ENCODE measurements around the gene TREH. TPM values are rescaled to one million over a fixed set of nuclear protein-coding genes. Genes with fewer than 3 reads are reported as not detected.
A peak's percentile ranks its signal among the peaks of the same experiment; 100 is the strongest.

Gene TREH
- total and polyA plus RNA-seq, 2 of the 8 experiments (the other 6 are each of a cell fraction or from before 2014, with no cell fraction given): 0.03 TPM; not detected in 1

DNA sequence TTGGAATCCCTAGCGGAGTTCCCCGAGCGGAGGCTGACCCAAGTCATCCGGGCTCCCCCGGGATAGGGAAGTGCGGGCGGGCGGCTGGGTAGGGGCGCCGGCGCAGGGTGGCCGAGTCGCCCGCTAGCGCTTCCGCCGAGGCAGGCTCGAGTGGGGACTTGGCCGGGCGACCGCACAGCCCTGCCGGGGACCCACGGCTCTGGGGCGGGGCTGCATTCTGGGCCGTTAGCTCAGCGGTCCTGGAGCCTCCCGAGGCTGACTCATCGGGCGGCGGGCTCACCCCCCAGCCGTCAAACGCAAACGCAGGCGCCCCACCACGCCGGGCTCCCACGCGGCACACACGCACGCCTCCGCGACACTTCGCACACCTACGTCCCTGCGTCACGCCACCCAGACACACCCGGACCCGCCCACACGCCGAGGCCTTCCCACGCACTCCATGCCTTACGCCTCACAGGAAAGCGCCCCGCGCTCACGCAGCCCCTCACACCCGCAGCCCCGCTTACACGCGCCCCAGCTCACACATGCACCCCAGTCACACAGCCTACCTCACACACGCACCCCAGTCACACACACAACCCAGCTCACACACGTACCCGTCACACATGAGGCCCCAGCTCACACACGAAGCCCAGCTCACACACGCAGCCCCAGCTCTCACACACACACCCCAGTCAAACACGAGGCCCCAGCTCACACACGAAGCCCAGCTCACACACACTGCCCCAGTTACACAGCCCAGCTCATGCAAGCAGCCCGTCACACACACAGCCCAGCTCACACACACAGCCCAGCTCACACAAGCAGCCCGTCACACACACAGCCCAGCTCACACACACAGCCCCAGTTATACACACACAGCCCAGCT lies 70.9 kb downstream of the TREH start:
- Histone ChIP-seq H3K79me2 (ENCODE audit: control insufficient read depth in 1 of 2, insufficient read depth in 2 of 2, low read length in 2 of 2) (no peaks in the 10 kb centered on the region), H3K23ac (ENCODE audit: insufficient read length) (no peak overlapping the region), H2AFZ (ENCODE audit: low read length) (no peak overlapping the region), H2BK5ac (ENCODE audit: low read depth, low read length) (peak overlapping the region; percentile 87; the same call in 1 of the 2 replicates), H3K4me1 (replicated peaks in 1 of 4; ENCODE audit: control insufficient read depth in 3 of 4, insufficient read depth in 4 of 4, low read length in 3 of 4) (peaks cover 17 to 44% (median 22%) of the 10 kb centered on the region in 4 experiments), H4K8ac (ENCODE audit: extremely low read depth, insufficient read depth, low read length) (peak overlapping the region; percentile 80), H2BK20ac (ENCODE audit: low read length) (peak overlapping the region; percentile 86; the same call in 1 of the 2 replicates), H4K20me1 (replicated peaks in 1 of 2; ENCODE audit: control insufficient read depth in 1 of 2, insufficient read depth in 2 of 2, low read length in 2 of 2) (peaks cover 5 to 7% of the 10 kb centered on the region in 2 experiments), H3K9ac (replicated peaks in 1 of 4; ENCODE audit: extremely low read depth in 1 of 4, low read depth in 3 of 4, low read length in 3 of 4) (no peak overlapping the region; a peak in 1 of 7 replicates), H3K4ac (replicated peaks; ENCODE audit: insufficient read length, low read depth, low read length) (no peak overlapping the region), H3K4me2 (ENCODE audit: insufficient read depth in 1 of 2, low read depth in 2 of 2, low read length in 2 of 2) (peak overlapping the region; percentile 83), H4K5ac (ENCODE audit: insufficient read length, low read depth, low read length) (no peak overlapping the region), H3K27me3 (replicated peaks in 1 of 4; ENCODE audit: control insufficient read depth in 3 of 4, extremely low read depth in 1 of 4, insufficient read depth in 3 of 4, low read length in 3 of 4) (peaks cover 45 to 75% (median 73%) of the 10 kb centered on the region in 4 experiments), H2BK15ac (ENCODE audit: low read length) (peak overlapping the region; percentile 100), H3K4me3 (ENCODE audit: extremely low read depth in 1 of 4, insufficient read depth in 2 of 4, low read depth in 3 of 4, low read length in 4 of 4) (peak overlapping the region; percentile 29 to 66 (median 36)), H2BK12ac (ENCODE audit: low read depth, low read length) (peak overlapping the region; percentile 99), H4K91ac (replicated peaks; ENCODE audit: insufficient read length, low read length) (peak overlapping the region; percentile 83), H2BK120ac (replicated peaks; ENCODE audit: low read depth, low read length) (no peak overlapping the region), H3K36me3 (ENCODE audit: control insufficient read depth in 2 of 4, insufficient read depth in 4 of 4, low read length in 3 of 4) (peaks cover 0 to 12% (median 0%) of the 10 kb centered on the region in 4 experiments; a peak in 1 of 8 replicates), H2AK5ac (ENCODE audit: low read depth, low read length) (peak overlapping the region; percentile 98), H3K23me2 (ENCODE audit: low read depth, low read length) (peaks cover 32% of the 10 kb centered on the region; the same call in 1 of the 2 replicates), H3K14ac (ENCODE audit: insufficient read length) (no peak overlapping the region), H3K79me1 (ENCODE audit: low read depth, low read length) (no peaks in the 10 kb centered on the region), H3K9me3 (ENCODE audit: insufficient read depth in 2 of 2, low read depth in 1 of 2, low read length in 1 of 2) (no peaks in the 10 kb centered on the region; a peak in 1 of 4 replicates), H3K56ac (replicated peaks; ENCODE audit: insufficient read length, low read depth, low read length) (no peak overlapping the region), H3K18ac (ENCODE audit: extremely low read depth, low read length) (peak overlapping the region; percentile 19; the same call in 1 of the 2 replicates), H3K27ac (ENCODE audit: low read depth, low read length) (no peak overlapping the region)
- POLR2A ChIA-PET (ENCODE audit: partially characterized antibody): interaction anchor here (0.6 to 28.7 kb wide), 9 partner anchors 8 to 282 kb away, joined by 3 to 574 read pairs (median 5); no protein-coding TSS in a partner anchor
- CTCF ChIA-PET (ENCODE audit: partially characterized antibody): interaction anchor here (0.6 to 25.3 kb wide), 14 partner anchors 9 to 729 kb away, joined by 3 to 435 read pairs (median 4); partner anchors contain the start of gene ARCN1
- no peak for FAIRE-seq
- WGBS, 2 experiments (ENCODE audit: extremely low coverage in 1 of 2, insufficient coverage in 1 of 2, insufficient read length in 1 of 2, insufficient replicate concordance in 2 of 2, low coverage in 1 of 2, low lambda C conversion rate in 2 of 2, missing lambda C conversion rate in 1 of 2): 14% methylated on average over 57 of the region's 69 CpGs; no CpG with 5 or more reads in 1 of the 2 experiments
- DNase-seq (ENCODE audit: low read depth in 1 of 2, low spot score in 2 of 2): peak in 1 of 2 experiments; percentile 74
- no peak for TF ChIP-seq FOSL1 (IDR thresholded peaks at IDR 0.05; ENCODE audit: insufficient read depth, low read depth, low read length)
- peak; percentile 45; the same call in 1 of the 2 replicates for TF ChIP-seq SUZ12 (IDR thresholded peaks at IDR 0.05; ENCODE audit: low read length)
- no peak for TF ChIP-seq ASH2L (IDR thresholded peaks at IDR 0.05; ENCODE audit: low read length)
- no peak for TF ChIP-seq KDM4A (IDR thresholded peaks at IDR 0.05; ENCODE audit: low read depth, low read length, severe bottlenecking)
- no peak for TF ChIP-seq PHF8 (conservative IDR thresholded peaks at IDR 0.05; ENCODE audit: low read depth, low read length)
- no peak for TF ChIP-seq BACH1 (IDR thresholded peaks at IDR 0.05; ENCODE audit: low read length)
- 0 out of 2 replicates have a peak, but pooled peaks have one; percentile 30 for TF ChIP-seq MAX (IDR thresholded peaks at IDR 0.05)
- peak; percentile 74 for TF ChIP-seq RNF2 (IDR thresholded peaks at IDR 0.05; ENCODE audit: borderline replicate concordance, low read depth, low read length, missing control alignments, poor library complexity, severe bottlenecking)
- TF ChIP-seq CBX8 (IDR thresholded peaks at IDR 0.05; ENCODE audit: borderline replicate concordance, low read depth, low read length): no peak
- TF ChIP-seq BCL11A (IDR thresholded peaks at IDR 0.05; ENCODE audit: low read depth in 2 of 2, low read length in 2 of 2): no peak
